ENCODE results near the gene AMBRA1.
A peak's percentile ranks its signal among the peaks of the same experiment; 100 is the strongest.

Gene AMBRA1

GRCh38 chr11:46628961-46629360 is 35.1 kb upstream of the AMBRA1 start:
- Mint-ChIP-seq H3K9me3 (no peaks in the 10 kb centered on the region), H3K27ac (no peak overlapping the region), H3K27me3 (no peaks in the 10 kb centered on the region), H3K4me3 (no peak overlapping the region), H3K36me3 (ENCODE audit: insufficient read depth) (peaks cover 85% of the 10 kb centered on the region), H3K4me1 (ENCODE audit: low read depth in 2 of 2) (peaks cover 19 to 41% of the 10 kb centered on the region in 2 donors)
- no peak for ATAC-seq (replicated peaks)
- no peak for DNase-seq

- no peak for ATAC-seq (replicated peaks)
- DNase-seq = no peak
- H3K4me1 Mint-ChIP-seq (ENCODE audit: low read depth in 2 of 2) = peaks cover 19 to 34% of the 10 kb centered on the region in 2 donors
- peaks cover 85% of the 10 kb centered on the region for H3K36me3 Mint-ChIP-seq (ENCODE audit: insufficient read depth)
- H3K27me3 Mint-ChIP-seq = no peaks in the 10 kb centered on the region
- H3K27ac Mint-ChIP-seq = no peak overlapping the region
- no peaks in the 10 kb centered on the region for H3K9me3 Mint-ChIP-seq
- no peak overlapping the region for H3K4me3 Mint-ChIP-seq
These were observed 31.6 kb upstream of the AMBRA1 start for GRCh38 chr11:46625406-46625805.

- peak overlapping the region; percentile 99 to 100 for H3K27ac Mint-ChIP-seq
These were observed 25.0 kb upstream of the AMBRA1 start for GRCh38 chr11:46618837-46619236.

GRCh38 chr11:46617972-46618314 is 24.1 kb upstream of the AMBRA1 start:
- Mint-ChIP-seq H3K27me3 (no peaks in the 10 kb centered on the region), H3K4me3 (peak overlapping the region; percentile 90 to 97), H3K4me1 (ENCODE audit: low read depth in 2 of 2) (peaks cover 31 to 34% of the 10 kb centered on the region in 2 donors), H3K9me3 (no peaks in the 10 kb centered on the region), H3K27ac (peak overlapping the region; percentile 99 to 100), H3K36me3 (ENCODE audit: insufficient read depth) (peaks cover 44% of the 10 kb centered on the region)
- ATAC-seq (replicated peaks) (no peak), DNase-seq (no peak)

More at GRCh38 chr11:46618837-46619236, 25.0 kb upstream of the AMBRA1 start:
- Mint-ChIP-seq H3K27me3 (no peaks in the 10 kb centered on the region), H3K4me1 (ENCODE audit: low read depth in 2 of 2) (peaks cover 31 to 34% of the 10 kb centered on the region in 2 donors), H3K9me3 (no peaks in the 10 kb centered on the region), H3K36me3 (ENCODE audit: insufficient read depth) (peaks cover 53% of the 10 kb centered on the region), H3K4me3 (peak overlapping the region; percentile 90 to 97)
- ATAC-seq (replicated peaks) (no peak), DNase-seq (no peak)

GRCh38 chr11:46617134-46617971 is 23.5 kb upstream of the AMBRA1 start, which contains the start of the genes ATG13 and HARBI1:
Gene ATG13 (plus strand): TSS chr11:46617553. CDS start chr11:46644292, 26,739 bp downstream.
Gene HARBI1 (minus strand): TSS chr11:46617227. CDS start chr11:46616237, 990 bp downstream.
- ATAC-seq (replicated peaks) (peak; percentile 92), DNase-seq (peak; percentile 90 to 93 (median 92))
- Mint-ChIP-seq H3K9me3 (no peaks in the 10 kb centered on the region), H3K4me1 (ENCODE audit: low read depth in 2 of 2) (peaks cover 28 to 31% of the 10 kb centered on the region in 2 donors), H3K27me3 (no peaks in the 10 kb centered on the region), H3K36me3 (ENCODE audit: insufficient read depth) (peaks cover 38% of the 10 kb centered on the region), H3K4me3 (peak within 1 kb of the TSS; percentile 90 to 97), H3K27ac (peak within 1 kb of the TSS; percentile 99 to 100)

GRCh38 chr11:46616551-46617133 is 22.8 kb upstream of the AMBRA1 start:
- no peaks in the 10 kb centered on the region for H3K27me3 Mint-ChIP-seq
- H3K4me1 Mint-ChIP-seq (ENCODE audit: low read depth in 2 of 2) = peaks cover 26 to 29% of the 10 kb centered on the region in 2 donors
- ATAC-seq (replicated peaks) (peak; percentile 44), DNase-seq (peak in 2 of 3 experiments; percentile 11 to 15)
- peak overlapping the region; percentile 99 to 100 for H3K27ac Mint-ChIP-seq
- H3K9me3 Mint-ChIP-seq = no peaks in the 10 kb centered on the region
- H3K4me3 Mint-ChIP-seq = peak overlapping the region; percentile 90 to 97
- peaks cover 37% of the 10 kb centered on the region for H3K36me3 Mint-ChIP-seq (ENCODE audit: insufficient read depth)

- DNase-seq (no peak), ATAC-seq (replicated peaks) (no peak)
- Mint-ChIP-seq H3K36me3 (ENCODE audit: insufficient read depth) (peaks cover 28% of the 10 kb centered on the region), H3K4me3 (peak overlapping the region in 1 of 2 donors; percentile 90), H3K27me3 (no peaks in the 10 kb centered on the region), H3K9me3 (no peaks in the 10 kb centered on the region), H3K4me1 (ENCODE audit: low read depth in 2 of 2) (peaks cover 20 to 24% of the 10 kb centered on the region in 2 donors), H3K27ac (peak overlapping the region in 1 of 2 donors; percentile 56)
These were observed 21.9 kb upstream of the AMBRA1 start for GRCh38 chr11:46615756-46616155.

- H3K27me3 Mint-ChIP-seq = no peaks in the 10 kb centered on the region
- H3K36me3 Mint-ChIP-seq (ENCODE audit: insufficient read depth) = peaks cover 14% of the 10 kb centered on the region
- H3K27ac Mint-ChIP-seq = no peak overlapping the region
- no peak overlapping the region for H3K4me3 Mint-ChIP-seq
- no peak for DNase-seq
- H3K4me1 Mint-ChIP-seq (ENCODE audit: low read depth in 2 of 2) = peaks cover 9 to 12% of the 10 kb centered on the region in 2 donors
- ATAC-seq (replicated peaks) = no peak
- H3K9me3 Mint-ChIP-seq = no peaks in the 10 kb centered on the region
These were observed 18.5 kb upstream of the AMBRA1 start for GRCh38 chr11:46612326-46612725.

- Mint-ChIP-seq H3K27me3 (no peaks in the 10 kb centered on the region), H3K9me3 (no peaks in the 10 kb centered on the region), H3K4me3 (no peak overlapping the region), H3K4me1 (ENCODE audit: low read depth in 2 of 2) (peaks cover 8 to 9% of the 10 kb centered on the region in 2 donors), H3K36me3 (ENCODE audit: insufficient read depth) (peaks cover 8% of the 10 kb centered on the region), H3K27ac (no peak overlapping the region)
- ATAC-seq (replicated peaks) (no peak), DNase-seq (no peak)
These were observed 17.9 kb upstream of the AMBRA1 start for GRCh38 chr11:46611526-46612304.

- no peak for DNase-seq
These were observed 15.6 kb upstream of the AMBRA1 start for GRCh38 chr11:46609386-46609785.

GRCh38 chr11:46607516-46607915 is 13.7 kb upstream of the AMBRA1 start:
- Mint-ChIP-seq H3K27me3 (no peaks in the 10 kb centered on the region), H3K4me1 (ENCODE audit: low read depth in 2 of 2) (peaks cover 2 to 4% of the 10 kb centered on the region in 2 donors), H3K9me3 (no peaks in the 10 kb centered on the region), H3K4me3 (no peak overlapping the region), H3K36me3 (ENCODE audit: insufficient read depth) (peaks cover 2% of the 10 kb centered on the region), H3K27ac (no peak overlapping the region)
- DNase-seq (no peak), ATAC-seq (replicated peaks) (no peak)

More at GRCh38 chr11:46609386-46609785, 15.6 kb upstream of the AMBRA1 start:
- peaks cover 2% of the 10 kb centered on the region for H3K36me3 Mint-ChIP-seq (ENCODE audit: insufficient read depth)
- peaks cover 2 to 4% of the 10 kb centered on the region in 2 donors for H3K4me1 Mint-ChIP-seq (ENCODE audit: low read depth in 2 of 2)
- no peaks in the 10 kb centered on the region for H3K9me3 Mint-ChIP-seq
- no peak for ATAC-seq (replicated peaks)
- no peak overlapping the region for H3K4me3 Mint-ChIP-seq
- no peak overlapping the region for H3K27ac Mint-ChIP-seq
- no peaks in the 10 kb centered on the region for H3K27me3 Mint-ChIP-seq

GRCh38 chr11:46604796-46605195 is 11.0 kb upstream of the AMBRA1 start:
- peaks cover 2 to 4% of the 10 kb centered on the region in 2 donors for H3K4me1 Mint-ChIP-seq (ENCODE audit: low read depth in 2 of 2)
- H3K27ac Mint-ChIP-seq = no peak overlapping the region
- H3K4me3 Mint-ChIP-seq = no peak overlapping the region
- DNase-seq (no peak), ATAC-seq (replicated peaks) (no peak)
- H3K27me3 Mint-ChIP-seq = no peaks in the 10 kb centered on the region
- no peaks in the 10 kb centered on the region for H3K9me3 Mint-ChIP-seq
- H3K36me3 Mint-ChIP-seq (ENCODE audit: insufficient read depth) = peaks cover 2% of the 10 kb centered on the region

- DNase-seq (no peak), ATAC-seq (replicated peaks) (no peak)
- H3K36me3 Mint-ChIP-seq (ENCODE audit: insufficient read depth) = no peaks in the 10 kb centered on the region
- no peak overlapping the region for H3K27ac Mint-ChIP-seq
- H3K27me3 Mint-ChIP-seq = no peaks in the 10 kb centered on the region
- H3K9me3 Mint-ChIP-seq = no peaks in the 10 kb centered on the region
- H3K4me3 Mint-ChIP-seq = no peak overlapping the region
- H3K4me1 Mint-ChIP-seq (ENCODE audit: low read depth in 2 of 2) = peaks cover 2 to 4% of the 10 kb centered on the region in 2 donors
These were observed 10.0 kb upstream of the AMBRA1 start for GRCh38 chr11:46603704-46604308.
